GM18868 (cell line): ENCODE results near the gene RHBG.

Source experiments
- ATAC-seq: cut with Tn5 transposase; IDR thresholded peaks from one replicate; pipeline ENCODE4 v1.9.1; 2021; ENCODE audit warnings: mild to moderate bottlenecking, moderate library complexity; ENCODE audit not compliant: unreplicated experiment

Gene RHBG

GRCh38 chr1:156402331-156403020 is 33.5 kb downstream of the RHBG start:
- no peak for ATAC-seq

GRCh38 chr1:156405670-156406069 is 36.7 kb downstream of the RHBG start:
- no peak for ATAC-seq

- ATAC-seq: no peak
These were observed 37.2 kb downstream of the RHBG start for GRCh38 chr1:156406251-156406650.

GRCh38 chr1:156407344-156407743 is 38.3 kb downstream of the RHBG start:
- no peak for ATAC-seq

GRCh38 chr1:156407760-156408159 is 38.7 kb downstream of the RHBG start:
- no peak for ATAC-seq

- no peak for ATAC-seq
These were observed 40.4 kb downstream of the RHBG start for GRCh38 chr1:156409439-156409838.

- ATAC-seq: no peak
These were observed 41.2 kb downstream of the RHBG start for GRCh38 chr1:156410238-156410637.

GRCh38 chr1:156410740-156411139 is 41.7 kb downstream of the RHBG start:
- no peak for ATAC-seq

- no peak for ATAC-seq
These were observed 43.8 kb downstream of the RHBG start for GRCh38 chr1:156412653-156413321.

- no peak for ATAC-seq
These were observed 44.6 kb downstream of the RHBG start for GRCh38 chr1:156413391-156414246.

GRCh38 chr1:156414461-156415064 is 45.6 kb downstream of the RHBG start:
- ATAC-seq: no peak

GRCh38 chr1:156416993-156417392 is 48.0 kb downstream of the RHBG start:
- no peak for ATAC-seq

- ATAC-seq: no peak
These were observed 48.5 kb downstream of the RHBG start for GRCh38 chr1:156417401-156418020.

GRCh38 chr1:156418416-156419070 is 49.5 kb downstream of the RHBG start:
- ATAC-seq: no peak

GRCh38 chr1:156419854-156420204 is 50.8 kb downstream of the RHBG start:
- peak; percentile 7 for ATAC-seq

- ATAC-seq: peak; percentile 41
These were observed 51.4 kb downstream of the RHBG start for GRCh38 chr1:156420205-156421061.

- peak; percentile 90 for ATAC-seq
These were observed 52.3 kb downstream of the RHBG start for GRCh38 chr1:156421062-156421938.

GRCh38 chr1:156421939-156422601 is 53.1 kb downstream of the RHBG start:
- no peak for ATAC-seq
